Measurements from ENCODE around the gene UIMC1.
"Not testable (repeated sequence)": the region's sequence is repeated elsewhere in the genome, so short reads cannot be mapped to it uniquely, and the experiment has no call there.

DNA sequence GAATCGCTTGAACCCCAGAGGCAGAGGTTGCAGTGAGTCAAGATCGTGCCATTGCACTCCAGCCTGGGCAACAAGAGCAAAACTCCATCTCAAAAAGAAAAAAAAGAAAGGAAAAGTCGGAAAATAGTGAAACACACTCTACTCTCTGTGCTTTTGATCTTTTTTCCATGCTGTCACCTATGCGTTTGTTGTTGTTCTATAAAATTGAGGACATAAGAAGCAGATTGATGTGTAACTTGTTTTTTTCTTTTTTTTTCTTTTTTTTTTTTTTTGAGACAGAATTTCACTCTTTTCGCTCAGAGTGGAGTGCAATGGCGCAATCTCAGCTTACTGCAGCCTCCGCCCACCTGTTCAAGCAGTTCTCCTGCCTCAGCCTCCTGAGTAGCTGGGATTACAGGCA is 42.0 kb upstream of the UIMC1 start:
- not testable (repeated sequence) for TF ChIP-seq JUND (IDR thresholded peaks at IDR 0.05); POLR2AphosphoS5 (IDR thresholded peaks at IDR 0.05; ENCODE audit: low read depth, low read length)
- TF ChIP-seq, protein P1, sequence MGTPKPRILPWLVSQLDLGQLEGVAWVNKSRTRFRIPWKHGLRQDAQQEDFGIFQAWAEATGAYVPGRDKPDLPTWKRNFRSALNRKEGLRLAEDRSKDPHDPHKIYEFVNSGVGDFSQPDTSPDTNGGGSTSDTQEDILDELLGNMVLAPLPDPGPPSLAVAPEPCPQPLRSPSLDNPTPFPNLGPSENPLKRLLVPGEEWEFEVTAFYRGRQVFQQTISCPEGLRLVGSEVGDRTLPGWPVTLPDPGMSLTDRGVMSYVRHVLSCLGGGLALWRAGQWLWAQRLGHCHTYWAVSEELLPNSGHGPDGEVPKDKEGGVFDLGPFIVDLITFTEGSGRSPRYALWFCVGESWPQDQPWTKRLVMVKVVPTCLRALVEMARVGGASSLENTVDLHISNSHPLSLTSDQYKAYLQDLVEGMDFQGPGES (IDR thresholded peaks at IDR 0.05; ENCODE audit: low read depth, low read length) = not testable (repeated sequence)
- TF ChIP-seq, protein P2, sequence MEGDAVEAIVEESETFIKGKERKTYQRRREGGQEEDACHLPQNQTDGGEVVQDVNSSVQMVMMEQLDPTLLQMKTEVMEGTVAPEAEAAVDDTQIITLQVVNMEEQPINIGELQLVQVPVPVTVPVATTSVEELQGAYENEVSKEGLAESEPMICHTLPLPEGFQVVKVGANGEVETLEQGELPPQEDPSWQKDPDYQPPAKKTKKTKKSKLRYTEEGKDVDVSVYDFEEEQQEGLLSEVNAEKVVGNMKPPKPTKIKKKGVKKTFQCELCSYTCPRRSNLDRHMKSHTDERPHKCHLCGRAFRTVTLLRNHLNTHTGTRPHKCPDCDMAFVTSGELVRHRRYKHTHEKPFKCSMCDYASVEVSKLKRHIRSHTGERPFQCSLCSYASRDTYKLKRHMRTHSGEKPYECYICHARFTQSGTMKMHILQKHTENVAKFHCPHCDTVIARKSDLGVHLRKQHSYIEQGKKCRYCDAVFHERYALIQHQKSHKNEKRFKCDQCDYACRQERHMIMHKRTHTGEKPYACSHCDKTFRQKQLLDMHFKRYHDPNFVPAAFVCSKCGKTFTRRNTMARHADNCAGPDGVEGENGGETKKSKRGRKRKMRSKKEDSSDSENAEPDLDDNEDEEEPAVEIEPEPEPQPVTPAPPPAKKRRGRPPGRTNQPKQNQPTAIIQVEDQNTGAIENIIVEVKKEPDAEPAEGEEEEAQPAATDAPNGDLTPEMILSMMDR (IDR thresholded peaks at IDR 0.05) = not testable (repeated sequence)
